Measurements from ENCODE around the gene PER1. TPM values are rescaled to one million over a fixed set of nuclear protein-coding genes. Genes with fewer than 3 reads are reported as not detected.

PER1 gene
- total and polyA plus RNA-seq, 9 of the 15 experiments (the other 6 are each of a cell fraction or from before 2014, with no cell fraction given): 0.13 to 26.0 (median 3.4) TPM

- TF ChIP-seq ZBTB40 (IDR thresholded peaks at IDR 0.05) (no peak), ZBTB40 (CRISPR knock-in tag; IDR thresholded peaks at IDR 0.05) (no peak), ZNF311 (CRISPR knock-in tag; IDR thresholded peaks at IDR 0.05) (no peak), BRD9 (IDR thresholded peaks at IDR 0.05; ENCODE audit: low read depth, partially characterized antibody) (no peak), FOXK2 (conservative IDR thresholded peaks at IDR 0.05 in 1 of 2, IDR thresholded peaks at IDR 0.05 in 1 of 2; ENCODE audit: low read depth in 2 of 2) (no peak), HIVEP1 (CRISPR knock-in tag; IDR thresholded peaks at IDR 0.05) (no peak), ZNF518B (CRISPR knock-in tag; IDR thresholded peaks at IDR 0.05) (no peak), EP400 (IDR thresholded peaks at IDR 0.05) (0 out of 2 replicates have a peak, but pooled peaks have one; percentile 21), ZNF431 (CRISPR knock-in tag; IDR thresholded peaks at IDR 0.05) (no peak), ZFX (CRISPR knock-in tag; IDR thresholded peaks at IDR 0.05) (0 out of 2 replicates have a peak, but pooled peaks have one; percentile 20)
These were observed 1.3 kb upstream of the PER1 start (continued) for GRCh38 chr17:8153525-8153956.

Data from K562 (cell line).